Neural progenitor cell (in vitro differentiated cells): ENCODE data around the gene HMGCLL1.

Source experiments
- EZH2 ChIP-seq: fragments of 200-600 bp; sonication (generic); IDR thresholded peaks from 2 replicates; pipeline ENCODE4 v1.6.1; 2017; ENCODE audit warnings: antibody characterized with exemption, mild to moderate bottlenecking, moderate library complexity
- EZH2phosphoT487 ChIP-seq: fragments of 200-600 bp; sonication (generic); IDR thresholded peaks from 2 replicates; pipeline ENCODE4 v1.6.1; 2017; ENCODE audit warnings: antibody characterized with exemption
- TF ChIP-seq, protein P1 (sequence below): fragments of 200-600 bp; sonication (generic); IDR thresholded peaks from 2 replicates; pipeline ENCODE4 v1.5.1; 2017; ENCODE audit warnings: antibody characterized with exemption, mild to moderate bottlenecking

DNA sequence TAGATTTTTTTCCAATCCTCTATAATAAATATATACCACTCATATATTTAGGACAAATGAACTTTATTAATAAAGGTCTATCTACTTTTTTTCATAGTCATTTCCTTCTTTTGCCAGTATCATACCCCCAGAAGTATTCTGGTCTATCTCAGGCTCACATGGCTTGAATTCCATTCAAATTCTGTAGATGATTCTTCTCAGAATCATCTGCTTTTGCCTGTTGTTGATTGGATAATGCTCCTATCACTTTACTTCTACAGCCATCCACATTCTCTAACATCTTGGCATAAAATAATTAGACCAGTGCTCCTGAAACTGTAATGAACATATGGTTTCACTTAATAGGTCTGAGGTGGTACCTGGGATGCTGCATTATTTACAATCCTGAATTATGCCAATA lies 130.5 kb downstream of the HMGCLL1 start:
- TF ChIP-seq, protein P1, sequence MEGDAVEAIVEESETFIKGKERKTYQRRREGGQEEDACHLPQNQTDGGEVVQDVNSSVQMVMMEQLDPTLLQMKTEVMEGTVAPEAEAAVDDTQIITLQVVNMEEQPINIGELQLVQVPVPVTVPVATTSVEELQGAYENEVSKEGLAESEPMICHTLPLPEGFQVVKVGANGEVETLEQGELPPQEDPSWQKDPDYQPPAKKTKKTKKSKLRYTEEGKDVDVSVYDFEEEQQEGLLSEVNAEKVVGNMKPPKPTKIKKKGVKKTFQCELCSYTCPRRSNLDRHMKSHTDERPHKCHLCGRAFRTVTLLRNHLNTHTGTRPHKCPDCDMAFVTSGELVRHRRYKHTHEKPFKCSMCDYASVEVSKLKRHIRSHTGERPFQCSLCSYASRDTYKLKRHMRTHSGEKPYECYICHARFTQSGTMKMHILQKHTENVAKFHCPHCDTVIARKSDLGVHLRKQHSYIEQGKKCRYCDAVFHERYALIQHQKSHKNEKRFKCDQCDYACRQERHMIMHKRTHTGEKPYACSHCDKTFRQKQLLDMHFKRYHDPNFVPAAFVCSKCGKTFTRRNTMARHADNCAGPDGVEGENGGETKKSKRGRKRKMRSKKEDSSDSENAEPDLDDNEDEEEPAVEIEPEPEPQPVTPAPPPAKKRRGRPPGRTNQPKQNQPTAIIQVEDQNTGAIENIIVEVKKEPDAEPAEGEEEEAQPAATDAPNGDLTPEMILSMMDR, result no peak
- TF ChIP-seq EZH2 (no peak), EZH2phosphoT487 (no peak)
